ENCODE data around the gene AFF2. TPM values are rescaled to one million over a fixed set of nuclear protein-coding genes. Genes with fewer than 3 reads are reported as not detected.

AFF2 gene
- total and polyA plus RNA-seq, 2 donors from 2014 or later: 0.09 to 5.7 TPM

GRCh38 chrX:148542481-148543255 is 42.3 kb downstream of the AFF2 start:
- no peak overlapping the region for H3K9ac ChIP-seq (ENCODE audit: low read length in 3 of 3)
- TF ChIP-seq CTCF (IDR thresholded peaks at IDR 0.05; ENCODE audit: borderline replicate concordance, extremely low read depth, insufficient read depth): no peak
- H3K9me3 ChIP-seq (ENCODE audit: control insufficient read depth in 2 of 3, insufficient read depth in 1 of 3, low read length in 3 of 3): no peaks in the 10 kb centered on the region
- no peaks in the 10 kb centered on the region for H3K27me3 ChIP-seq (ENCODE audit: control insufficient read depth, insufficient read depth, low read length)
- intact Hi-C loops (cut with DNase I): no loop called here
- no peaks in the 10 kb centered on the region for H3K36me3 ChIP-seq (ENCODE audit: control insufficient read depth in 2 of 3, insufficient read depth in 3 of 3, low read length in 3 of 3)
- FAIRE-seq: no peak
- no peaks in the 10 kb centered on the region for H3K4me1 ChIP-seq (ENCODE audit: control insufficient read depth in 2 of 3, insufficient read depth in 2 of 3, low read depth in 1 of 3, low read length in 3 of 3)
- no peak for DNase-seq
- no peak overlapping the region for H3K4me3 ChIP-seq (ENCODE audit: low read length in 3 of 3)
- no peak overlapping the region for H3K27ac ChIP-seq (ENCODE audit: low read depth in 2 of 2, low read length in 2 of 2)

- no peak for FAIRE-seq
- intact Hi-C loops (cut with DNase I): no loop called here
- Histone ChIP-seq H3K4me3 (ENCODE audit: low read length in 3 of 3) (no peak overlapping the region), H3K27ac (ENCODE audit: low read depth in 2 of 2, low read length in 2 of 2) (no peak overlapping the region), H3K27me3 (ENCODE audit: control insufficient read depth, insufficient read depth, low read length) (no peaks in the 10 kb centered on the region), H3K4me1 (ENCODE audit: control insufficient read depth in 2 of 3, insufficient read depth in 2 of 3, low read depth in 1 of 3, low read length in 3 of 3) (no peaks in the 10 kb centered on the region), H3K9ac (ENCODE audit: low read length in 3 of 3) (no peak overlapping the region), H3K36me3 (ENCODE audit: control insufficient read depth in 2 of 3, insufficient read depth in 3 of 3, low read length in 3 of 3) (no peaks in the 10 kb centered on the region), H3K9me3 (ENCODE audit: control insufficient read depth in 2 of 3, insufficient read depth in 1 of 3, low read length in 3 of 3) (no peaks in the 10 kb centered on the region)
- TF ChIP-seq CTCF (IDR thresholded peaks at IDR 0.05; ENCODE audit: borderline replicate concordance, extremely low read depth, insufficient read depth): no peak
- DNase-seq: no peak
These were observed 52.4 kb downstream of the AFF2 start for GRCh38 chrX:148552775-148553174.

- H3K4me1 ChIP-seq (ENCODE audit: control insufficient read depth in 2 of 3, insufficient read depth in 2 of 3, low read depth in 1 of 3, low read length in 3 of 3): no peaks in the 10 kb centered on the region
- no peaks in the 10 kb centered on the region for H3K36me3 ChIP-seq (ENCODE audit: control insufficient read depth in 2 of 3, insufficient read depth in 3 of 3, low read length in 3 of 3)
- TF ChIP-seq CTCF (IDR thresholded peaks at IDR 0.05; ENCODE audit: borderline replicate concordance, extremely low read depth, insufficient read depth): no peak
- H3K4me3 ChIP-seq (ENCODE audit: low read length in 3 of 3): no peak overlapping the region
- H3K27me3 ChIP-seq (ENCODE audit: control insufficient read depth, insufficient read depth, low read length): no peaks in the 10 kb centered on the region
- DNase-seq: no peak
- no peak overlapping the region for H3K9ac ChIP-seq (ENCODE audit: low read length in 3 of 3)
- no peaks in the 10 kb centered on the region for H3K9me3 ChIP-seq (ENCODE audit: control insufficient read depth in 2 of 3, insufficient read depth in 1 of 3, low read length in 3 of 3)
- intact Hi-C loops (cut with DNase I): no loop called here
- FAIRE-seq: no peak
- no peak overlapping the region for H3K27ac ChIP-seq (ENCODE audit: low read depth in 2 of 2, low read length in 2 of 2)
These were observed 54.7 kb downstream of the AFF2 start for GRCh38 chrX:148555101-148555500.
